ENCODE measurements around the gene FAM131A.
"Not testable (repeated sequence)": the region's sequence is repeated elsewhere in the genome, so short reads cannot be mapped to it uniquely, and the experiment has no call there.

DNA sequence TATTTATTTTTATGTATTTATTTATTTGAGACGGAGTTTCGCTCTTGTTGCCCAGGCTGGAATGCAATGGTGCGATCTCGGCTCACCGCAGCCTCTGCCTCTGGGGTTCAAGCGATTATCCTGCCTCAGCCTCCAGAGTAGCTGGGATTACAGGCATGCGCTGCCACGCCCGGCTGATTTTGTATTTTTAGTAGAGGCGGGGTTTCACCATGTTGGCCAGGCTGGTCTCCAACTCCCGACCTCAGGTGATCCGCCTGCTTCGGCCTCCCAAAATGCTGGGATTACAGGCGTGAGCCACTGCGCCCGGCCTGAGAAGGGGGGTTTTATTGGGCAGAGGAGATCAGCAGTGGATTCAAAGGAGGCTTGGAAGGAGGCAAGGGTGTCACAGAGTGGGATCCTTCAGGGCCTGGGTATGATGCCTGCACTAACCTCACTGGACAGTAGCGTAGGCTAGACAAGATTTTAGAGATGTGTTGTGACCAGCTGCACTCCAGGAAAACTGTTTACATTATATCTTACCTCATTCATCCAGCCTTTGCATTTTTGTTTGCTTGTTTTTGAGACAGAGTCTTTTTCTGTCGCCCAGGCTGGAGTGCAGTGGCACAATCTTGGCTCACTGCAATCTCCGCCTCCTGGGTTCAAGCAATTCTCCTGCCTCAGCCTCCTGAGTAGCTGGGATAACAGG, 2.2 kb downstream of the FAM131A start:
- TF ChIP-seq BHLHE40 (IDR thresholded peaks at IDR 0.05; ENCODE audit: low read depth, low read length); RCOR1 (IDR thresholded peaks at IDR 0.05; ENCODE audit: insufficient replicate concordance, low read length); CTCF (conservative IDR thresholded peaks at IDR 0.05; ENCODE audit: low read depth, low read length); MAFK (IDR thresholded peaks at IDR 0.05; ENCODE audit: low read depth, low read length); POLR2A (IDR thresholded peaks at IDR 0.05; ENCODE audit: low read depth, low read length): not testable (repeated sequence)

Measured in IMR-90 (cell line).